Glutamatergic neuron (in vitro differentiated cells): ENCODE results near the gene ALX3. TPM values are rescaled to one million over a fixed set of nuclear protein-coding genes. Genes with fewer than 3 reads are reported as not detected.
A peak's percentile ranks its signal among the peaks of the same experiment; 100 is the strongest.

Experiments
- DNase-seq: peaks from one replicate; pipeline ENCODE4 v3.0.0; 2022
- H3K27ac Mint-ChIP-seq: one replicate; pipeline ENCODE4 v1.8.0; 2020; ENCODE audit warnings: mild to moderate bottlenecking, mixed read lengths, inconsistent platforms; ENCODE audit not compliant: unreplicated experiment
- H3K27me3 Mint-ChIP-seq: one replicate; pipeline ENCODE4 v1.8.0; 2020; ENCODE audit warnings: mild to moderate bottlenecking, moderate library complexity, mixed read lengths, inconsistent platforms; ENCODE audit not compliant: unreplicated experiment
- H3K36me3 Mint-ChIP-seq: one replicate; pipeline ENCODE4 v1.8.0; 2020; ENCODE audit warnings: mild to moderate bottlenecking, mixed read lengths, inconsistent platforms; ENCODE audit not compliant: unreplicated experiment
- H3K4me1 Mint-ChIP-seq: one replicate; pipeline ENCODE4 v1.8.0; 2020; ENCODE audit warnings: mild to moderate bottlenecking, low read depth, mixed read lengths, inconsistent platforms; ENCODE audit not compliant: unreplicated experiment
- H3K4me3 Mint-ChIP-seq: one replicate; pipeline ENCODE4 v1.8.0; 2020; ENCODE audit warnings: mild to moderate bottlenecking, mixed read lengths, inconsistent platforms; ENCODE audit not compliant: unreplicated experiment
- H3K9me3 Mint-ChIP-seq: one replicate; pipeline ENCODE4 v1.8.0; 2020; ENCODE audit warnings: mild to moderate bottlenecking, moderate library complexity, mixed read lengths, inconsistent platforms; ENCODE audit not compliant: unreplicated experiment
- CTCF ChIP-seq: fragments of 200-600 bp; sonication (generic); IDR thresholded peaks from one replicate; pipeline ENCODE4 v1.5.0; 2021; ENCODE audit not compliant: partially characterized antibody, unreplicated experiment
- total RNA-seq: library from RNA; stranded (reverse); fragmentation: NEBNext Ultra II Directional; extraction: Animal tissue kit (Norgen Biotek cat#: 25700); gene quantifications from one replicate; pipeline ENCODE4 v1.2.1, GENCODE V29; 2021; ENCODE audit not compliant: unreplicated experiment

The ALX3 gene
- total RNA-seq, 1 donor from 2014 or later: not detected

- Mint-ChIP-seq H3K4me1 (peaks cover 10% of the 10 kb centered on the region), H3K9me3 (peaks cover 7% of the 10 kb centered on the region), H3K27me3 (peaks cover 9% of the 10 kb centered on the region), H3K27ac (no peak overlapping the region), H3K4me3 (no peak overlapping the region), H3K36me3 (no peaks in the 10 kb centered on the region)
- no peak for DNase-seq
- TF ChIP-seq CTCF: no peak
Measured at GRCh38 chr1:110113551-110113950, 43.1 kb upstream of the ALX3 start.

- no peak overlapping the region for H3K27ac Mint-ChIP-seq
- no peak for DNase-seq
- peaks cover 9% of the 10 kb centered on the region for H3K27me3 Mint-ChIP-seq
- no peak overlapping the region for H3K4me3 Mint-ChIP-seq
- peaks cover 7% of the 10 kb centered on the region for H3K9me3 Mint-ChIP-seq
- H3K4me1 Mint-ChIP-seq: peaks cover 17% of the 10 kb centered on the region
- no peak for TF ChIP-seq CTCF
- no peaks in the 10 kb centered on the region for H3K36me3 Mint-ChIP-seq
Measured at GRCh38 chr1:110112656-110113055, 42.2 kb upstream of the ALX3 start.

GRCh38 chr1:110112143-110112542 lies 41.7 kb upstream of the ALX3 start, which contains the start of gene UBL4B:
TSS of gene UBL4B (plus strand) at chr1:110112443. CDS start at chr1:110112535, 92 bp downstream.
- TF ChIP-seq CTCF: no peak
- no peak for DNase-seq
- Mint-ChIP-seq H3K27ac (no peak within 1 kb of the TSS), H3K9me3 (peaks cover 7% of the 10 kb centered on the region), H3K36me3 (no peaks in the 10 kb centered on the region), H3K4me3 (no peak within 1 kb of the TSS), H3K4me1 (peaks cover 17% of the 10 kb centered on the region), H3K27me3 (peaks cover 9% of the 10 kb centered on the region)

GRCh38 chr1:110111081-110111480 lies 40.6 kb upstream of the ALX3 start:
- TF ChIP-seq CTCF: no peak
- Mint-ChIP-seq H3K4me1 (peaks cover 14% of the 10 kb centered on the region), H3K27me3 (peaks cover 11% of the 10 kb centered on the region), H3K36me3 (no peaks in the 10 kb centered on the region), H3K4me3 (no peak overlapping the region), H3K9me3 (peaks cover 5% of the 10 kb centered on the region), H3K27ac (no peak overlapping the region)
- DNase-seq: no peak

- Mint-ChIP-seq H3K4me3 (peak overlapping the region; percentile 1), H3K4me1 (peaks cover 15% of the 10 kb centered on the region), H3K9me3 (peaks cover 3% of the 10 kb centered on the region), H3K27me3 (peaks cover 9% of the 10 kb centered on the region), H3K36me3 (no peaks in the 10 kb centered on the region), H3K27ac (no peak overlapping the region)
- TF ChIP-seq CTCF: no peak
- no peak for DNase-seq
Measured at GRCh38 chr1:110107867-110108469, 37.5 kb upstream of the ALX3 start.
